K562 (cell line): ENCODE data around the gene ATP6V0D1. TPM values are rescaled to one million over a fixed set of nuclear protein-coding genes. Genes with fewer than 3 reads are reported as not detected.

Experiments
- CREM ChIP-seq: IDR thresholded peaks from 2 replicates; pipeline ENCODE4 v1.6.1; 2014; ENCODE audit warnings: antibody characterized with exemption, low read depth
- HCFC1 ChIP-seq: IDR thresholded peaks from 2 replicates; pipeline ENCODE4 v1.6.1; 2012; ENCODE audit warnings: low read depth, low read length, improper control_type of control experiment
- MED1 ChIP-seq: sonication (generic); formaldehyde crosslinking; IDR thresholded peaks from 2 replicates; pipeline ENCODE4 v1.8.1; 2023; ENCODE audit warnings: missing genetic modification reagents, borderline replicate concordance
- NUFIP1 ChIP-seq: fragments of 450-650 bp; IDR thresholded peaks from 2 replicates; pipeline ENCODE4 v1.6.1; 2018; ENCODE audit not compliant: partially characterized antibody
- RAD21 ChIP-seq, 2 experiments: fragments of 250-450 bp in 1 of 2; fragments of 450-650 bp in 1 of 2; sonication (Bioruptor Pico) in 1 of 2; formaldehyde crosslinking in 1 of 2; IDR thresholded peaks in 1 of 2; conservative IDR thresholded peaks in 1 of 2; 2 replicates each; pipeline versions ENCODE4 v1.4.0 to v1.8.0; 2020 to 2022; ENCODE audit warnings: mild to moderate bottlenecking in 2 of 2, moderate library complexity in 1 of 2
- RB1 ChIP-seq: fragments of 450-650 bp; IDR thresholded peaks from 2 replicates; pipeline ENCODE4 v1.6.1; 2017; ENCODE audit warnings: low read depth, mild to moderate bottlenecking
- RBM14 ChIP-seq: fragments of 200-400 bp; formaldehyde crosslinking; IDR thresholded peaks from 2 replicates; pipeline ENCODE4 v1.6.1; 2018; ENCODE audit warnings: low read depth, mild to moderate bottlenecking, low read length, moderate library complexity, borderline replicate concordance; ENCODE audit not compliant: insufficient read depth
- RFX1 ChIP-seq: fragments of 450-650 bp; IDR thresholded peaks from 2 replicates; pipeline ENCODE4 v1.6.1; 2016; ENCODE audit warnings: mild to moderate bottlenecking, moderate library complexity
- SIN3B ChIP-seq: fragments of 450-650 bp; IDR thresholded peaks from 2 replicates; pipeline ENCODE4 v1.6.1; 2017; ENCODE audit warnings: low read depth, mild to moderate bottlenecking, moderate library complexity
- STAT5A ChIP-seq: IDR thresholded peaks from 2 replicates; pipeline ENCODE4 v1.6.1; 2012; ENCODE audit warnings: low read length, inconsistent platforms, borderline replicate concordance
- TAF15 ChIP-seq: fragments of 200-400 bp; formaldehyde crosslinking; IDR thresholded peaks from 2 replicates; pipeline ENCODE4 v1.6.1; 2017; ENCODE audit warnings: mild to moderate bottlenecking, low read depth, low read length, moderate library complexity
- TCF7 ChIP-seq: sonication (generic); IDR thresholded peaks from 2 replicates; pipeline ENCODE4 v1.6.1; 2016; ENCODE audit warnings: antibody characterized with exemption, borderline replicate concordance
- XRCC3 ChIP-seq: fragments of 450-650 bp; IDR thresholded peaks from 2 replicates; pipeline ENCODE4 v1.6.1; 2017; ENCODE audit warnings: mild to moderate bottlenecking, moderate library complexity
- ZFX ChIP-seq: sonication (generic); formaldehyde crosslinking; IDR thresholded peaks from 2 replicates; pipeline ENCODE4 v1.8.0; 2022; ENCODE audit warnings: mild to moderate bottlenecking, missing genetic modification reagents, moderate library complexity
- polyA plus RNA-seq, 8 experiments: library from polyadenylated mRNA; depleted of rRNA in 4 of 8; stranded (reverse) in 5 of 8; unstranded in 3 of 8; fragments of >200 nt; fragmentation: Nextera tagmentation in 2 of 8; fragmentation: Illumina TruSeq in 1 of 8; extraction: Ambion mirVana in 2 of 8; extraction: Trizol in 1 of 8; gene quantifications; 2 replicates each; pipeline versions ENCODE4 v1.2.1 to v1.2.3, GENCODE V29; 2011 to 2014; ENCODE audit warnings: inconsistent platforms in 1 of 8, missing spikeins in 1 of 8
- total RNA-seq, 7 experiments: library from RNA; depleted of rRNA in 6 of 7; stranded (reverse); fragments of >200 nt in 6 of 7; fragmentation: Illumina TruSeq in 2 of 7; extraction: Trizol in 2 of 7; gene quantifications; 2 replicates each; pipeline versions ENCODE4 v1.2.1 to v1.2.3, GENCODE V29; 2011 to 2021; ENCODE audit warnings: low replicate concordance in 1 of 7
- TF ChIP-seq, protein P1 (sequence below): fragments of 150-350 bp; IDR thresholded peaks from 2 replicates; pipeline ENCODE4 v1.6.1; 2014; ENCODE audit warnings: low read depth, mild to moderate bottlenecking, low read length, borderline replicate concordance
- TF ChIP-seq, protein P2 (sequence below): fragments of 450-650 bp; IDR thresholded peaks from 2 replicates; pipeline ENCODE4 v1.6.1; 2016; ENCODE audit warnings: low read depth

ATP6V0D1 gene
- total and polyA plus RNA-seq, 9 of the 15 experiments (the other 6 are each of a cell fraction or from before 2014, with no cell fraction given): 23.2 to 69.7 (median 45.6) TPM

DNA sequence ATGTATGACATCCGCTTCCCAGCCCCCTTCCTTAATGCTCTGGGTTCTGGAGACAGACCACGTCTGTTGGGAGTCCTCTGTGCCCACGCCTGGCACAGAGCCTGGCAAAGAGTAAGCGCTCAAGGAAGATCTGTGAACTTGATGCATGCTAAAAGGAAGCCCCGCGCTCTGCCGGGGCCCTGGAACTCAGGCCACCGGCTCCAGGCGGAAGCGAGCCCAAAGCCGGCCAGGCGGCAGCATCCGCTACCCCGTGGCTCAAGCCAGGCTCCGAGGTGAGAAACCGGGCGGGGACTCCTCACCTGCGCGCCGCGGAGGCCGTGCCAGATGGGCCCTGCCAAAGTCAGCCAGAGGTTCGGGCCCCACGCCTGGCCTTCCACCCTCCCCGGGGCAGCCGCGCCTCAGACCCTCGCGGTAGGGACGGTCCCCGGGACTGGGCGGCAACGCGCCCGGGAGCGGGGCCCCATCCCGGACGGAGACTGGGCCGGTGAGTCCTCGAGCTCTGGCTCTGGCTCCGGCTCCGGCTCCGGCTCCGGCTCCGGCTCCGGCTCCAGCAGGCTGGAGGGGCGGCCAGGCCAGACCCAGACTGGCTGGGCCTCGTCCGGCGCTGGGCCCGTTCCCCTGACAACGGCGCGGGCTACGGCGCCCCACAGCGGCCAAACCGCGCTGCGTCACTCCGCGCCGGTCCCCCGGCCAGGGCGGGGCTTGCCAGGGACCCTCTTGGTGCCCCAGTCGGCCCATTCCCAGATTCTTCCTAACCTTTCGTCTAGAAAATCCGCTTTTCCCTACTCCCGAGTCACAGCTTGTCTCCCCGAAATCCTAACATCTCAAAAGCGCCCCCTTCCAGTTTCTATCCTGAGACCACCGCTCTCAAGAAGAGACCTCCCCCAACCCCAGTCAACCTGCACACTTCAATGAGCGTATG lies 64.8 kb downstream of the ATP6V0D1 start, which contains the start of gene ZDHHC1 (continued):
- TF ChIP-seq RAD21 (CRISPR knock-in tag; conservative IDR thresholded peaks at IDR 0.05 in 1 of 2, IDR thresholded peaks at IDR 0.05 in 1 of 2) (peak in 1 of 2 experiments; percentile 52; a peak in 2 of 4 replicates), NUFIP1 (no peak), XRCC3 (no peak), ZFX (CRISPR knock-in tag) (0 out of 2 replicates have a peak, but pooled peaks have one; percentile 18), MED1 (no peak), RB1 (peak; percentile 52; the same call in 1 of the 2 replicates), TCF7 (no peak), CREM (0 out of 2 replicates have a peak, but pooled peaks have one; percentile 15), RBM14 (no peak), SIN3B (no peak), STAT5A (no peak), HCFC1 (no peak), RFX1 (peak; percentile 58), TAF15 (no peak)
- TF ChIP-seq, protein P1, sequence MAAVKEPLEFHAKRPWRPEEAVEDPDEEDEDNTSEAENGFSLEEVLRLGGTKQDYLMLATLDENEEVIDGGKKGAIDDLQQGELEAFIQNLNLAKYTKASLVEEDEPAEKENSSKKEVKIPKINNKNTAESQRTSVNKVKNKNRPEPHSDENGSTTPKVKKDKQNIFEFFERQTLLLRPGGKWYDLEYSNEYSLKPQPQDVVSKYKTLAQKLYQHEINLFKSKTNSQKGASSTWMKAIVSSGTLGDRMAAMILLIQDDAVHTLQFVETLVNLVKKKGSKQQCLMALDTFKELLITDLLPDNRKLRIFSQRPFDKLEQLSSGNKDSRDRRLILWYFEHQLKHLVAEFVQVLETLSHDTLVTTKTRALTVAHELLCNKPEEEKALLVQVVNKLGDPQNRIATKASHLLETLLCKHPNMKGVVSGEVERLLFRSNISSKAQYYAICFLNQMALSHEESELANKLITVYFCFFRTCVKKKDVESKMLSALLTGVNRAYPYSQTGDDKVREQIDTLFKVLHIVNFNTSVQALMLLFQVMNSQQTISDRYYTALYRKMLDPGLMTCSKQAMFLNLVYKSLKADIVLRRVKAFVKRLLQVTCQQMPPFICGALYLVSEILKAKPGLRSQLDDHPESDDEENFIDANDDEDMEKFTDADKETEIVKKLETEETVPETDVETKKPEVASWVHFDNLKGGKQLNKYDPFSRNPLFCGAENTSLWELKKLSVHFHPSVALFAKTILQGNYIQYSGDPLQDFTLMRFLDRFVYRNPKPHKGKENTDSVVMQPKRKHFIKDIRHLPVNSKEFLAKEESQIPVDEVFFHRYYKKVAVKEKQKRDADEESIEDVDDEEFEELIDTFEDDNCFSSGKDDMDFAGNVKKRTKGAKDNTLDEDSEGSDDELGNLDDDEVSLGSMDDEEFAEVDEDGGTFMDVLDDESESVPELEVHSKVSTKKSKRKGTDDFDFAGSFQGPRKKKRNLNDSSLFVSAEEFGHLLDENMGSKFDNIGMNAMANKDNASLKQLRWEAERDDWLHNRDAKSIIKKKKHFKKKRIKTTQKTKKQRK: no peak
- TF ChIP-seq, protein P2, sequence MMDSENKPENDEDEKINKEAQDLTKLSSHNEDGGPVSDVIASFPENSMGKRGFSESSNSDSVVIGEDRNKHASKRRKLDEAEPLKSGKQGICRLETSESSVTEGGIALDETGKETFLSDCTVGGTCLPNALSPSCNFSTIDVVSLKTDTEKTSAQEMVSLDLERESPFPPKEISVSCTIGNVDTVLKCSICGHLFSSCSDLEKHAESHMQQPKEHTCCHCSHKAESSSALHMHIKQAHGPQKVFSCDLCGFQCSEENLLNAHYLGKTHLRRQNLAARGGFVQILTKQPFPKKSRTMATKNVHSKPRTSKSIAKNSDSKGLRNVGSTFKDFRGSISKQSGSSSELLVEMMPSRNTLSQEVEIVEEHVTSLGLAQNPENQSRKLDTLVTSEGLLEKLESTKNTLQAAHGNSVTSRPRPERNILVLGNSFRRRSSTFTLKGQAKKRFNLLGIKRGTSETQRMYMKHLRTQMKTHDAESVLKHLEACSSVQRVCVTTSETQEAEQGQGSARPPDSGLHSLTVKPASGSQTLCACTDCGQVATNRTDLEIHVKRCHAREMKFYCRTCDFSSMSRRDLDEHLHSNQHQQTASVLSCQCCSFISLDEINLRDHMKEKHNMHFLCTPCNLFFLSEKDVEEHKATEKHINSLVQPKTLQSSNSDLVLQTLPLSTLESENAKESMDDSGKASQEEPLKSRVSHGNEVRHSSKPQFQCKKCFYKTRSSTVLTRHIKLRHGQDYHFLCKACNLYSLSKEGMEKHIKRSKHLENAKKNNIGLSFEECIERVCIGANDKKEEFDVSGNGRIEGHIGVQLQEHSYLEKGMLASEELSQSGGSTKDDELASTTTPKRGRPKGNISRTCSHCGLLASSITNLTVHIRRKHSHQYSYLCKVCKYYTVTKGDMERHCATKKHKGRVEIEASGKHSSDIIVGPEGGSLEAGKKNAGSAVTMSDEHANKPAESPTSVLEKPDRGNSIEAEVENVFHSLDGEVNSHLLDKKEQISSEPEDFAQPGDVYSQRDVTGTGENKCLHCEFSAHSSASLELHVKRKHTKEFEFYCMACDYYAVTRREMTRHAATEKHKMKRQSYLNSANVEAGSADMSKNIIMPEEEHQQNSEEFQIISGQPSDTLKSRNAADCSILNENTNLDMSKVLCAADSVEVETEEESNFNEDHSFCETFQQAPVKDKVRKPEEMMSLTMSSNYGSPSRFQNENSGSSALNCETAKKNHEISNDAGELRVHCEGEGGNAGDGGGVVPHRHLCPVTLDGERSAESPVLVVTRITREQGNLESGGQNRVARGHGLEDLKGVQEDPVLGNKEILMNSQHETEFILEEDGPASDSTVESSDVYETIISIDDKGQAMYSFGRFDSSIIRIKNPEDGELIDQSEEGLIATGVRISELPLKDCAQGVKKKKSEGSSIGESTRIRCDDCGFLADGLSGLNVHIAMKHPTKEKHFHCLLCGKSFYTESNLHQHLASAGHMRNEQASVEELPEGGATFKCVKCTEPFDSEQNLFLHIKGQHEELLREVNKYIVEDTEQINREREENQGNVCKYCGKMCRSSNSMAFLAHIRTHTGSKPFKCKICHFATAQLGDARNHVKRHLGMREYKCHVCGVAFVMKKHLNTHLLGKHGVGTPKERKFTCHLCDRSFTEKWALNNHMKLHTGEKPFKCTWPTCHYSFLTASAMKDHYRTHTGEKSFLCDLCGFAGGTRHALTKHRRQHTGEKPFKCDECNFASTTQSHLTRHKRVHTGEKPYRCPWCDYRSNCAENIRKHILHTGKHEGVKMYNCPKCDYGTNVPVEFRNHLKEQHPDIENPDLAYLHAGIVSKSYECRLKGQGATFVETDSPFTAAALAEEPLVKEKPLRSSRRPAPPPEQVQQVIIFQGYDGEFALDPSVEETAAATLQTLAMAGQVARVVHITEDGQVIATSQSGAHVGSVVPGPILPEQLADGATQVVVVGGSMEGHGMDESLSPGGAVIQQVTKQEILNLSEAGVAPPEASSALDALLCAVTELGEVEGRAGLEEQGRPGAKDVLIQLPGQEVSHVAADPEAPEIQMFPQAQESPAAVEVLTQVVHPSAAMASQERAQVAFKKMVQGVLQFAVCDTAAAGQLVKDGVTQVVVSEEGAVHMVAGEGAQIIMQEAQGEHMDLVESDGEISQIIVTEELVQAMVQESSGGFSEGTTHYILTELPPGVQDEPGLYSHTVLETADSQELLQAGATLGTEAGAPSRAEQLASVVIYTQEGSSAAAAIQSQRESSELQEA: peak; percentile 81
